ENCODE data around the gene ATXN7L3B.

ATXN7L3B gene

GRCh38 chr12:74539261-74539660 lies 1.6 kb downstream of the ATXN7L3B start:
- Histone ChIP-seq H4K8ac (ENCODE audit: low read depth, low read length) (no peak overlapping the region), H3K4me1 (ENCODE audit: control insufficient read depth in 2 of 2, insufficient read depth in 1 of 2, low read depth in 1 of 2, low read length in 2 of 2) (peaks cover 13 to 14% of the 10 kb centered on the region in 2 donors), H3K18ac (ENCODE audit: low read length) (no peak overlapping the region), H3K4me3 (ENCODE audit: low read length in 2 of 2) (peak overlapping the region; percentile 95 to 97), H3K27ac (replicated peaks; ENCODE audit: low read length) (no peak overlapping the region), H3K4ac (ENCODE audit: low read length) (no peak overlapping the region), H3K79me1 (ENCODE audit: low read depth, low read length) (no peaks in the 10 kb centered on the region), H2AFZ (ENCODE audit: low read length) (no peak overlapping the region), H3K36me3 (replicated peaks in 1 of 2; ENCODE audit: control insufficient read depth in 2 of 2, insufficient read depth in 2 of 2, low read length in 2 of 2) (peaks cover 5 to 57% of the 10 kb centered on the region in 2 donors), H3K23ac (ENCODE audit: low read depth, low read length, poor library complexity) (no peak overlapping the region), H2BK15ac (ENCODE audit: low read length) (no peak overlapping the region), H2BK120ac (ENCODE audit: low read depth, low read length) (no peak overlapping the region), H2BK12ac (ENCODE audit: low read length) (no peak overlapping the region), H2BK5ac (ENCODE audit: low read length) (no peak overlapping the region), H3K9ac (ENCODE audit: low read depth, low read length, poor library complexity) (peak overlapping the region; percentile 46), H4K91ac (ENCODE audit: low read depth, low read length, poor library complexity) (no peak overlapping the region), H3K9me3 (replicated peaks in 1 of 2; ENCODE audit: control insufficient read depth in 2 of 2, insufficient read depth in 1 of 2, low read depth in 1 of 2, low read length in 2 of 2) (no peaks in the 10 kb centered on the region), H3K27me3 (ENCODE audit: control insufficient read depth in 3 of 3, insufficient read depth in 3 of 3, low read depth in 1 of 3, low read length in 3 of 3) (no peaks in the 10 kb centered on the region), H2AK5ac (ENCODE audit: low read depth, low read length) (no peak overlapping the region), H3K14ac (ENCODE audit: low read length) (no peak overlapping the region), H3K4me2 (ENCODE audit: insufficient read depth, low read length, poor library complexity, severe bottlenecking) (peak overlapping the region; percentile 66)
- no CpG with 5 or more reads among the region's 4 CpGs for WGBS, 2 donors (ENCODE audit: extremely low coverage in 2 of 2, insufficient read length in 2 of 2, insufficient replicate concordance in 1 of 2)
- no peak for DNase-seq (ENCODE audit: low spot score)

GRCh38 chr12:74539765-74540526 lies 2.3 kb downstream of the ATXN7L3B start:
- Histone ChIP-seq H3K4ac (ENCODE audit: low read length) (no peak overlapping the region), H4K8ac (ENCODE audit: low read depth, low read length) (no peak overlapping the region), H3K4me1 (ENCODE audit: control insufficient read depth in 2 of 2, insufficient read depth in 1 of 2, low read depth in 1 of 2, low read length in 2 of 2) (peaks cover 13 to 14% of the 10 kb centered on the region in 2 donors), H2BK12ac (ENCODE audit: low read length) (no peak overlapping the region), H3K9me3 (replicated peaks in 1 of 2; ENCODE audit: control insufficient read depth in 2 of 2, insufficient read depth in 1 of 2, low read depth in 1 of 2, low read length in 2 of 2) (no peaks in the 10 kb centered on the region), H2BK120ac (ENCODE audit: low read depth, low read length) (no peak overlapping the region), H2BK5ac (ENCODE audit: low read length) (no peak overlapping the region), H3K27ac (replicated peaks; ENCODE audit: low read length) (no peak overlapping the region), H4K91ac (ENCODE audit: low read depth, low read length, poor library complexity) (no peak overlapping the region), H3K9ac (ENCODE audit: low read depth, low read length, poor library complexity) (no peak overlapping the region), H3K4me3 (ENCODE audit: low read length in 2 of 2) (peak overlapping the region; percentile 13 to 67), H3K36me3 (replicated peaks in 1 of 2; ENCODE audit: control insufficient read depth in 2 of 2, insufficient read depth in 2 of 2, low read length in 2 of 2) (peaks cover 5 to 60% of the 10 kb centered on the region in 2 donors), H3K14ac (ENCODE audit: low read length) (no peak overlapping the region), H3K79me1 (ENCODE audit: low read depth, low read length) (no peaks in the 10 kb centered on the region), H2BK15ac (ENCODE audit: low read length) (no peak overlapping the region), H3K4me2 (ENCODE audit: insufficient read depth, low read length, poor library complexity, severe bottlenecking) (peak overlapping the region; percentile 66), H2AFZ (ENCODE audit: low read length) (no peak overlapping the region), H3K23ac (ENCODE audit: low read depth, low read length, poor library complexity) (no peak overlapping the region), H2AK5ac (ENCODE audit: low read depth, low read length) (no peak overlapping the region), H3K18ac (ENCODE audit: low read length) (no peak overlapping the region), H3K27me3 (ENCODE audit: control insufficient read depth in 3 of 3, insufficient read depth in 3 of 3, low read depth in 1 of 3, low read length in 3 of 3) (no peaks in the 10 kb centered on the region)
- DNase-seq (ENCODE audit: low spot score) = no peak
- WGBS, 2 donors (ENCODE audit: extremely low coverage in 2 of 2, insufficient read length in 2 of 2, insufficient replicate concordance in 1 of 2) = no CpG with 5 or more reads among the region's 6 CpGs

GRCh38 chr12:74541074-74541473 lies 3.4 kb downstream of the ATXN7L3B start:
- H3K9ac ChIP-seq (ENCODE audit: low read depth, low read length, poor library complexity) = no peak overlapping the region
- H4K8ac ChIP-seq (ENCODE audit: low read depth, low read length) = no peak overlapping the region
- no peaks in the 10 kb centered on the region for H3K9me3 ChIP-seq (replicated peaks in 1 of 2; ENCODE audit: control insufficient read depth in 2 of 2, insufficient read depth in 1 of 2, low read depth in 1 of 2, low read length in 2 of 2)
- H3K18ac ChIP-seq (ENCODE audit: low read length) = no peak overlapping the region
- no peaks in the 10 kb centered on the region for H3K79me1 ChIP-seq (ENCODE audit: low read depth, low read length)
- H3K14ac ChIP-seq (ENCODE audit: low read length) = no peak overlapping the region
- H4K91ac ChIP-seq (ENCODE audit: low read depth, low read length, poor library complexity) = no peak overlapping the region
- no peaks in the 10 kb centered on the region for H3K27me3 ChIP-seq (ENCODE audit: control insufficient read depth in 3 of 3, insufficient read depth in 3 of 3, low read depth in 1 of 3, low read length in 3 of 3)
- no peak overlapping the region for H2BK15ac ChIP-seq (ENCODE audit: low read length)
- no peak overlapping the region for H2BK5ac ChIP-seq (ENCODE audit: low read length)
- no peak overlapping the region for H2BK12ac ChIP-seq (ENCODE audit: low read length)
- H3K4me2 ChIP-seq (ENCODE audit: insufficient read depth, low read length, poor library complexity, severe bottlenecking) = no peak overlapping the region
- no peak overlapping the region for H2AK5ac ChIP-seq (ENCODE audit: low read depth, low read length)
- H2BK120ac ChIP-seq (ENCODE audit: low read depth, low read length) = no peak overlapping the region
- H3K23ac ChIP-seq (ENCODE audit: low read depth, low read length, poor library complexity) = no peak overlapping the region
- H3K36me3 ChIP-seq (replicated peaks in 1 of 2; ENCODE audit: control insufficient read depth in 2 of 2, insufficient read depth in 2 of 2, low read length in 2 of 2) = peaks cover 5 to 60% of the 10 kb centered on the region in 2 donors
- no CpG with 5 or more reads among the region's 3 CpGs for WGBS, 2 donors (ENCODE audit: extremely low coverage in 2 of 2, insufficient read length in 2 of 2, insufficient replicate concordance in 1 of 2)
- no peak for DNase-seq (ENCODE audit: low spot score)
- H3K27ac ChIP-seq (replicated peaks; ENCODE audit: low read length) = no peak overlapping the region
- no peak overlapping the region for H2AFZ ChIP-seq (ENCODE audit: low read length)
- no peak overlapping the region for H3K4ac ChIP-seq (ENCODE audit: low read length)
- peaks cover 13 to 14% of the 10 kb centered on the region in 2 donors for H3K4me1 ChIP-seq (ENCODE audit: control insufficient read depth in 2 of 2, insufficient read depth in 1 of 2, low read depth in 1 of 2, low read length in 2 of 2)
- H3K4me3 ChIP-seq (ENCODE audit: low read length in 2 of 2) = no peak overlapping the region

GRCh38 chr12:74547249-74547648 lies 9.6 kb downstream of the ATXN7L3B start:
- Histone ChIP-seq H3K18ac (ENCODE audit: low read length) (no peak overlapping the region), H2AFZ (ENCODE audit: low read length) (no peak overlapping the region), H2BK120ac (ENCODE audit: low read depth, low read length) (no peak overlapping the region), H2BK12ac (ENCODE audit: low read length) (no peak overlapping the region), H3K36me3 (replicated peaks in 1 of 2; ENCODE audit: control insufficient read depth in 2 of 2, insufficient read depth in 2 of 2, low read length in 2 of 2) (peaks cover 0 to 28% of the 10 kb centered on the region in 2 donors), H4K8ac (ENCODE audit: low read depth, low read length) (no peak overlapping the region), H3K4ac (ENCODE audit: low read length) (no peak overlapping the region), H3K4me1 (ENCODE audit: control insufficient read depth in 2 of 2, insufficient read depth in 1 of 2, low read depth in 1 of 2, low read length in 2 of 2) (no peaks in the 10 kb centered on the region), H3K14ac (ENCODE audit: low read length) (no peak overlapping the region), H3K4me3 (ENCODE audit: low read length in 2 of 2) (no peak overlapping the region), H2BK5ac (ENCODE audit: low read length) (no peak overlapping the region), H3K4me2 (ENCODE audit: insufficient read depth, low read length, poor library complexity, severe bottlenecking) (no peak overlapping the region), H4K91ac (ENCODE audit: low read depth, low read length, poor library complexity) (no peak overlapping the region), H2BK15ac (ENCODE audit: low read length) (no peak overlapping the region), H3K79me1 (ENCODE audit: low read depth, low read length) (no peaks in the 10 kb centered on the region), H2AK5ac (ENCODE audit: low read depth, low read length) (no peak overlapping the region), H3K9me3 (replicated peaks in 1 of 2; ENCODE audit: control insufficient read depth in 2 of 2, insufficient read depth in 1 of 2, low read depth in 1 of 2, low read length in 2 of 2) (no peaks in the 10 kb centered on the region), H3K23ac (ENCODE audit: low read depth, low read length, poor library complexity) (no peak overlapping the region), H3K27ac (replicated peaks; ENCODE audit: low read length) (no peak overlapping the region), H3K9ac (ENCODE audit: low read depth, low read length, poor library complexity) (no peak overlapping the region), H3K27me3 (ENCODE audit: control insufficient read depth in 3 of 3, insufficient read depth in 3 of 3, low read depth in 1 of 3, low read length in 3 of 3) (no peaks in the 10 kb centered on the region)
- no CpG with 5 or more reads among the region's 2 CpGs for WGBS, 2 donors (ENCODE audit: extremely low coverage in 2 of 2, insufficient read length in 2 of 2, insufficient replicate concordance in 1 of 2)
- no peak for DNase-seq (ENCODE audit: low spot score)

All from neuronal stem cell (in vitro differentiated cells).